ENCODE data around the gene TMOD1. TPM values are rescaled to one million over a fixed set of nuclear protein-coding genes. Genes with fewer than 3 reads are reported as not detected.

Gene TMOD1
- polyA plus RNA-seq, 1 of the 3 experiments (the other 2 are of a cell fraction), result 0.54 TPM

GRCh38 chr9:97459326-97459725 lies 42.1 kb upstream of the TMOD1 start:
- Histone ChIP-seq H3K36me3 (replicated peaks in 1 of 2; ENCODE audit: control insufficient read depth in 1 of 2, insufficient read depth in 2 of 2, low read length in 1 of 2) (peaks cover 3 to 5% of the 10 kb centered on the region in 2 experiments), H3K27me3 (ENCODE audit: insufficient read depth) (no peaks in the 10 kb centered on the region), H3K9me2 (no peaks in the 10 kb centered on the region), H3K4me1 (ENCODE audit: control insufficient read depth in 1 of 2, insufficient read depth in 2 of 2, low read depth in 1 of 2, low read length in 1 of 2) (no peaks in the 10 kb centered on the region), H3K79me2 (ENCODE audit: insufficient read depth) (no peaks in the 10 kb centered on the region), H3K4me2 (no peak overlapping the region), H3K4me3 (ENCODE audit: low read depth in 2 of 2, low read length in 1 of 2) (no peak overlapping the region), H3K9ac (no peak overlapping the region), H3F3A (replicated peaks; ENCODE audit: insufficient read depth) (no peaks in the 10 kb centered on the region), H4K20me1 (ENCODE audit: insufficient read depth) (no peaks in the 10 kb centered on the region), H3K9me3 (no peaks in the 10 kb centered on the region), H3K27ac (ENCODE audit: low read depth in 2 of 2, low read length in 1 of 2) (no peak overlapping the region), H2AFZ (ENCODE audit: low read depth) (no peak overlapping the region)
- POLR2A ChIA-PET, result no interaction called here
- TF ChIP-seq EP300 (IDR thresholded peaks at IDR 0.05; ENCODE audit: borderline replicate concordance in 1 of 2, low read depth in 1 of 2, low read length in 1 of 2), result no peak
- TF ChIP-seq ZBTB33 (IDR thresholded peaks at IDR 0.05; ENCODE audit: borderline replicate concordance, low read depth), result no peak
- TF ChIP-seq, protein P1, sequence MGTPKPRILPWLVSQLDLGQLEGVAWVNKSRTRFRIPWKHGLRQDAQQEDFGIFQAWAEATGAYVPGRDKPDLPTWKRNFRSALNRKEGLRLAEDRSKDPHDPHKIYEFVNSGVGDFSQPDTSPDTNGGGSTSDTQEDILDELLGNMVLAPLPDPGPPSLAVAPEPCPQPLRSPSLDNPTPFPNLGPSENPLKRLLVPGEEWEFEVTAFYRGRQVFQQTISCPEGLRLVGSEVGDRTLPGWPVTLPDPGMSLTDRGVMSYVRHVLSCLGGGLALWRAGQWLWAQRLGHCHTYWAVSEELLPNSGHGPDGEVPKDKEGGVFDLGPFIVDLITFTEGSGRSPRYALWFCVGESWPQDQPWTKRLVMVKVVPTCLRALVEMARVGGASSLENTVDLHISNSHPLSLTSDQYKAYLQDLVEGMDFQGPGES (IDR thresholded peaks at IDR 0.05; ENCODE audit: low read depth, low read length), result no peak
- TF ChIP-seq GABPA (IDR thresholded peaks at IDR 0.05; ENCODE audit: low read depth), result no peak
- TF ChIP-seq USF1 (IDR thresholded peaks at IDR 0.05; ENCODE audit: borderline replicate concordance, low read depth), result no peak
- TF ChIP-seq ELF1 (IDR thresholded peaks at IDR 0.05), result no peak
- no peak for TF ChIP-seq TAF1 (IDR thresholded peaks at IDR 0.05; ENCODE audit: borderline replicate concordance, low read depth, low read length)
- no peak for TF ChIP-seq NFIC (IDR thresholded peaks at IDR 0.05; ENCODE audit: borderline replicate concordance)
- TF ChIP-seq EZH2phosphoT487 (IDR thresholded peaks at IDR 0.05; ENCODE audit: borderline replicate concordance, low read depth), result no peak
- no peak for TF ChIP-seq TEAD4 (IDR thresholded peaks at IDR 0.05; ENCODE audit: borderline replicate concordance, insufficient read depth)
- no peak for TF ChIP-seq YY1 (IDR thresholded peaks at IDR 0.05; ENCODE audit: low read depth)
- no peak for TF ChIP-seq RXRA (IDR thresholded peaks at IDR 0.05; ENCODE audit: borderline replicate concordance, low read depth)
- no peak for TF ChIP-seq GATA2 (CRISPR knock-in tag; IDR thresholded peaks at IDR 0.05)
- CTCF ChIA-PET, result interaction anchor here (1.9 kb wide), 2 partner anchors 9 to 140 kb away, joined by 9 to 33 read pairs; no protein-coding TSS in a partner anchor
- no peak for DNase-seq

GRCh38 chr9:97462159-97462558 lies 39.3 kb upstream of the TMOD1 start:
- Histone ChIP-seq H3K27ac (ENCODE audit: low read depth in 2 of 2, low read length in 1 of 2) (no peak overlapping the region), H3K4me3 (ENCODE audit: low read depth in 2 of 2, low read length in 1 of 2) (no peak overlapping the region), H4K20me1 (ENCODE audit: insufficient read depth) (no peaks in the 10 kb centered on the region), H3K79me2 (ENCODE audit: insufficient read depth) (no peaks in the 10 kb centered on the region), H3F3A (replicated peaks; ENCODE audit: insufficient read depth) (no peaks in the 10 kb centered on the region), H3K9me2 (no peaks in the 10 kb centered on the region), H2AFZ (ENCODE audit: low read depth) (no peak overlapping the region), H3K9me3 (no peaks in the 10 kb centered on the region), H3K36me3 (replicated peaks in 1 of 2; ENCODE audit: control insufficient read depth in 1 of 2, insufficient read depth in 2 of 2, low read length in 1 of 2) (peaks cover 3 to 5% of the 10 kb centered on the region in 2 experiments), H3K4me1 (ENCODE audit: control insufficient read depth in 1 of 2, insufficient read depth in 2 of 2, low read depth in 1 of 2, low read length in 1 of 2) (no peaks in the 10 kb centered on the region), H3K9ac (no peak overlapping the region), H3K27me3 (ENCODE audit: insufficient read depth) (no peaks in the 10 kb centered on the region), H3K4me2 (no peak overlapping the region)
- POLR2A ChIA-PET, result no interaction called here
- WGBS (ENCODE audit: low lambda C conversion rate), result 98% methylated on average over 3 of the region's 3 CpGs
- DNase-seq, result no peak
- CTCF ChIA-PET, result interaction anchor here (1.1 to 3.7 kb wide), 6 partner anchors 8 to 156 kb away, joined by 3 to 29 read pairs (median 8); partner anchors contain the start of gene TDRD7
- TF ChIP-seq EZH2phosphoT487 (IDR thresholded peaks at IDR 0.05; ENCODE audit: borderline replicate concordance, low read depth) (no peak), SIN3A (IDR thresholded peaks at IDR 0.05; ENCODE audit: borderline replicate concordance, low read depth, low read length) (no peak), JUND (IDR thresholded peaks at IDR 0.05) (no peak), ZBTB33 (IDR thresholded peaks at IDR 0.05; ENCODE audit: borderline replicate concordance, low read depth) (no peak), YY1 (IDR thresholded peaks at IDR 0.05; ENCODE audit: low read depth) (no peak), MAX (IDR thresholded peaks at IDR 0.05; ENCODE audit: low read depth) (no peak), CTCF (IDR thresholded peaks at IDR 0.05) (no peak), FOXJ3 (CRISPR knock-in tag; IDR thresholded peaks at IDR 0.05) (no peak), ELF1 (IDR thresholded peaks at IDR 0.05) (no peak)
